ENCODE measurements around the gene UMODL1. TPM values are rescaled to one million over a fixed set of nuclear protein-coding genes. Genes with fewer than 3 reads are reported as not detected.

UMODL1 gene
- polyA plus RNA-seq, 3 donors, result not detected

- Histone ChIP-seq H3K9ac (ENCODE audit: insufficient read depth, low read length, poor library complexity, severe bottlenecking) (peak overlapping the region; percentile 15), H3K4me3 (replicated peaks in 1 of 3; ENCODE audit: low read depth in 2 of 3, low read length in 3 of 3) (no peak overlapping the region), H2AFZ (ENCODE audit: insufficient read depth, low read depth, low read length, poor library complexity, severe bottlenecking) (peak overlapping the region; percentile 45), H3K79me2 (ENCODE audit: insufficient read depth, low read length) (no peaks in the 10 kb centered on the region), H3K27me3 (ENCODE audit: control insufficient read depth in 2 of 2, insufficient read depth in 2 of 2, low read length in 2 of 2) (peaks cover 0 to 11% of the 10 kb centered on the region in 2 donors), H3K27ac (ENCODE audit: low read depth in 1 of 2, low read length in 2 of 2) (no peak overlapping the region), H3K9me3 (replicated peaks in 1 of 2; ENCODE audit: control insufficient read depth in 1 of 2, insufficient read depth in 1 of 2, low read length in 2 of 2) (no peaks in the 10 kb centered on the region), H3K4me2 (replicated peaks; ENCODE audit: extremely low read depth, low read length, poor library complexity, severe bottlenecking) (no peak overlapping the region), H3K4me1 (ENCODE audit: control insufficient read depth in 1 of 2, insufficient read depth in 2 of 2, low read length in 2 of 2) (peaks cover 27 to 30% of the 10 kb centered on the region in 2 donors), H4K20me1 (ENCODE audit: insufficient read depth, low read length) (no peaks in the 10 kb centered on the region), H3K36me3 (replicated peaks in 1 of 2; ENCODE audit: control insufficient read depth in 1 of 2, insufficient read depth in 2 of 2, low read length in 2 of 2) (no peaks in the 10 kb centered on the region)
- TF ChIP-seq, protein P1, sequence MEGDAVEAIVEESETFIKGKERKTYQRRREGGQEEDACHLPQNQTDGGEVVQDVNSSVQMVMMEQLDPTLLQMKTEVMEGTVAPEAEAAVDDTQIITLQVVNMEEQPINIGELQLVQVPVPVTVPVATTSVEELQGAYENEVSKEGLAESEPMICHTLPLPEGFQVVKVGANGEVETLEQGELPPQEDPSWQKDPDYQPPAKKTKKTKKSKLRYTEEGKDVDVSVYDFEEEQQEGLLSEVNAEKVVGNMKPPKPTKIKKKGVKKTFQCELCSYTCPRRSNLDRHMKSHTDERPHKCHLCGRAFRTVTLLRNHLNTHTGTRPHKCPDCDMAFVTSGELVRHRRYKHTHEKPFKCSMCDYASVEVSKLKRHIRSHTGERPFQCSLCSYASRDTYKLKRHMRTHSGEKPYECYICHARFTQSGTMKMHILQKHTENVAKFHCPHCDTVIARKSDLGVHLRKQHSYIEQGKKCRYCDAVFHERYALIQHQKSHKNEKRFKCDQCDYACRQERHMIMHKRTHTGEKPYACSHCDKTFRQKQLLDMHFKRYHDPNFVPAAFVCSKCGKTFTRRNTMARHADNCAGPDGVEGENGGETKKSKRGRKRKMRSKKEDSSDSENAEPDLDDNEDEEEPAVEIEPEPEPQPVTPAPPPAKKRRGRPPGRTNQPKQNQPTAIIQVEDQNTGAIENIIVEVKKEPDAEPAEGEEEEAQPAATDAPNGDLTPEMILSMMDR (IDR thresholded peaks at IDR 0.05), result no peak
- DNase-seq, result no peak
- WGBS (ENCODE audit: insufficient coverage), result 79% methylated on average over 19 of the region's 19 CpGs
- no peaks in the 10 kb centered on the region for H3K9me3 Mint-ChIP-seq
- no peaks in the 10 kb centered on the region for H3K36me3 Mint-ChIP-seq
- peaks cover 34% of the 10 kb centered on the region for H3K4me1 Mint-ChIP-seq
- H3K27me3 Mint-ChIP-seq (ENCODE audit: low read depth in 3 of 3), result peaks cover 7 to 27% (median 22%) of the 10 kb centered on the region in 3 donors
- intact Hi-C loops (cut with micrococcal nuclease), result no loop called here
- no peak overlapping the region for H3K4me3 Mint-ChIP-seq
- peak overlapping the region in 1 of 7 donors; percentile 6 for H3K27ac Mint-ChIP-seq
Measured at GRCh38 chr21:42124826-42125570, 53.9 kb downstream of the UMODL1 start.

DNA sequence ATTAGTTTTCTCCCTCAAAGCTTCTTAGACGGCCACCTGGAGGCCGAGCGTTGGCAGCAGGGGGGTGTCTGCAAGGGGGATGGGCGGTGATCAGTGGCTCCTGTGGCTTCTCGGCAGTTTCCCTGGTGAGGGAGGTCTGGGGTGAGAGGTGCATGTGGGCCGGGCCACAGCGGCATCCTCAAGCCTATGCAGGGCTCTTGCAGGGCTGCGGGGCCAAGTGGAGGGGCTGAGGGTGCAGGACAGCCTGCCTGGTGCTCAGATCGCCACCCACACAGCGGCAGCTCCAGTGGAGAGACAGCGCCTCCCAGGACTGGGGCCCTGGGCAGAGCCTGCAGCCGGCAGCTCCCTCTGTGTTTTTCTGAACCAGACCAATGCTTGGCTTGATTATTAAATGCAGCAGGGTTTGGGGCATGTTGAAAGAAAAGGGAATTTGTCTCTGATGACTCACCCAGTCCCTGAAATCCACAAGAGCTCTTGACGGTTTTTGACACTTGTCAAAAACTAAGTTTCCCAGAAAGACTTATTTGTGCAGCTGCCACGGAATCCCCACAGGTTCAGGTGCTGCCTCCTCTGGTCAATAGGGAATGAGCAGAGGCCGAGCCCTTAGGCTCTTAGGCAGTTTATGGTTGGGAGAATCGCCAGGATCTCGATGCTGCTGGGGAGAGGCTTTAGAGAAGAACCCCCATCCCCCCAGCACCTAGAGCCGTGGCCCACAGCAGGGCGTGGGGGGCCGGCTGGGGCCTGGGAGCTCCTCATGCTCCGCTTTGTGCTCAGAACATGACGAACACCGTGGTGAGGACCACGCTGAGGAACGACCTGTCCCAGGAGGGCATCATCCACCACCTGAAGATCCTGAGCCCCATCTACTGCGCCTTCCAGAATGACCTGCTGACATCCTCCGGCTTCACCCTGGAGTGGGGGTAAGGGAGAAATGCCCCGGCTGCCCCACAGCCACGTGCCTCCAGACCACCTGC lies 54.7 kb downstream of the UMODL1 start:
- no peaks in the 10 kb centered on the region for H3K36me3 Mint-ChIP-seq
- no peaks in the 10 kb centered on the region for H3K9me3 Mint-ChIP-seq
- Histone ChIP-seq H2AFZ (ENCODE audit: insufficient read depth, low read depth, low read length, poor library complexity, severe bottlenecking) (peak overlapping the region; percentile 45), H3K4me3 (replicated peaks in 1 of 3; ENCODE audit: low read depth in 2 of 3, low read length in 3 of 3) (no peak overlapping the region), H4K20me1 (ENCODE audit: insufficient read depth, low read length) (no peaks in the 10 kb centered on the region), H3K27ac (ENCODE audit: low read depth in 1 of 2, low read length in 2 of 2) (no peak overlapping the region), H3K27me3 (ENCODE audit: control insufficient read depth in 2 of 2, insufficient read depth in 2 of 2, low read length in 2 of 2) (peaks cover 0 to 4% of the 10 kb centered on the region in 2 donors), H3K9me3 (replicated peaks in 1 of 2; ENCODE audit: control insufficient read depth in 1 of 2, insufficient read depth in 1 of 2, low read length in 2 of 2) (no peaks in the 10 kb centered on the region), H3K79me2 (ENCODE audit: insufficient read depth, low read length) (no peaks in the 10 kb centered on the region), H3K4me1 (ENCODE audit: control insufficient read depth in 1 of 2, insufficient read depth in 2 of 2, low read length in 2 of 2) (peaks cover 20 to 23% of the 10 kb centered on the region in 2 donors), H3K9ac (ENCODE audit: insufficient read depth, low read length, poor library complexity, severe bottlenecking) (no peak overlapping the region), H3K36me3 (replicated peaks in 1 of 2; ENCODE audit: control insufficient read depth in 1 of 2, insufficient read depth in 2 of 2, low read length in 2 of 2) (no peaks in the 10 kb centered on the region), H3K4me2 (replicated peaks; ENCODE audit: extremely low read depth, low read length, poor library complexity, severe bottlenecking) (peak overlapping the region; percentile 3)
- peak; percentile 38 to 73 (median 44) for DNase-seq
- H3K27me3 Mint-ChIP-seq (ENCODE audit: low read depth in 3 of 3), result peaks cover 2 to 20% (median 16%) of the 10 kb centered on the region in 3 donors
- TF ChIP-seq, protein P1 (IDR thresholded peaks at IDR 0.05), result no peak
- peaks cover 25% of the 10 kb centered on the region for H3K4me1 Mint-ChIP-seq
- H3K27ac Mint-ChIP-seq, result no peak overlapping the region
- H3K4me3 Mint-ChIP-seq, result peak overlapping the region in 1 of 2 donors; percentile 55
- WGBS (ENCODE audit: insufficient coverage), result 44% methylated on average over 19 of the region's 29 CpGs
- intact Hi-C loops (cut with micrococcal nuclease), result no loop called here
